B cell (primary cell): Measurements from ENCODE around the gene TELO2. TPM values are rescaled to one million over a fixed set of nuclear protein-coding genes. Genes with fewer than 3 reads are reported as not detected.

ENCODE experiments used
- ATAC-seq: fragments of 200-7000 bp; cut with Tn5 transposase; one replicate; pipeline ENCODE4 v1.10.0; 2021; ENCODE audit warnings: low read depth, mild to moderate bottlenecking, moderate number of reproducible peaks, moderate library complexity
- CTCF ChIA-PET: fragments of 350-600 bp; sonication (Branson Sonifier 250); formaldehyde crosslinking; loops from one replicate; lab custom pipeline; 2021; ENCODE audit warnings: antibody characterized with exemption, inconsistent platforms; lab: Charles Lee
- POLR2A ChIA-PET: fragments of 350-600 bp; sonication (Branson Sonifier 250); formaldehyde crosslinking; loops from one replicate; lab custom pipeline; 2021; ENCODE audit warnings: antibody characterized with exemption; lab: Charles Lee
- DNase-seq: peaks from one replicate; pipeline ENCODE4 v3.0.0; 2013
- H2AFZ ChIP-seq: 2 replicates; pipeline ENCODE4 v1.6.1; 2012; ENCODE audit warnings: mild to moderate bottlenecking, low read depth, low read length; ENCODE audit not compliant: insufficient read depth, poor library complexity, severe bottlenecking
- H3K27ac ChIP-seq, 2 donors: 1 replicate in 1 of 2; 2 replicates in 1 of 2; pipeline ENCODE4 v1.5.1; 2012 to 2013; ENCODE audit warnings: low read length in 2 of 2, mild to moderate bottlenecking in 2 of 2, moderate library complexity in 1 of 2
- H3K27me3 ChIP-seq, 4 experiments: fragments of 200-600 bp in 1 of 4; sonication (generic) in 1 of 4; replicated peaks in 1 of 4; 1 replicate in 2 of 4; 2 replicates in 2 of 4; pipeline versions ENCODE4 v1.6.1 to v1.7.0; 2013 to 2016; ENCODE audit warnings: low read length in 3 of 4, mild to moderate bottlenecking in 2 of 4, mixed read lengths in 1 of 4, moderate library complexity in 1 of 4; ENCODE audit not compliant: insufficient read depth in 4 of 4, control insufficient read depth in 3 of 4; ENCODE audit errors: control extremely low read depth in 1 of 4
- H3K36me3 ChIP-seq, 2 experiments: replicated peaks in 1 of 2; 1 replicate in 1 of 2; 2 replicates in 1 of 2; pipeline versions ENCODE4 v1.6.1 to v1.7.1; 2013; ENCODE audit warnings: low read length in 1 of 2; ENCODE audit not compliant: insufficient read depth in 2 of 2, control insufficient read depth in 1 of 2; ENCODE audit errors: control extremely low read depth in 1 of 2, extremely low read depth in 1 of 2
- H3K4me1 ChIP-seq, 2 donors: fragments of 200-600 bp in 1 of 2; sonication (generic) in 1 of 2; 1 replicate in 1 of 2; 2 replicates in 1 of 2; pipeline versions ENCODE4 v1.5.1 to v1.6.1; 2013 to 2017; ENCODE audit warnings: low read length in 2 of 2; ENCODE audit not compliant: control insufficient read depth in 2 of 2, insufficient read depth in 2 of 2
- H3K4me2 ChIP-seq: replicated peaks from 2 replicates; pipeline ENCODE3; 2012; ENCODE audit warnings: mild to moderate bottlenecking, low read depth, low read length; ENCODE audit not compliant: poor library complexity, severe bottlenecking
- H3K4me3 ChIP-seq, 5 experiments: fragments of 200-600 bp in 1 of 5; sonication (generic) in 1 of 5; 1 replicate in 3 of 5; 2 replicates in 2 of 5; pipeline versions ENCODE4 v1.5.1 to v1.7.0; 2011 to 2016; ENCODE audit warnings: low read length in 4 of 5, mild to moderate bottlenecking in 4 of 5, low read depth in 2 of 5, control low read depth in 1 of 5, moderate library complexity in 1 of 5; ENCODE audit not compliant: insufficient read depth in 1 of 5; ENCODE audit errors: control extremely low read depth in 1 of 5, extremely low read depth in 1 of 5
- H3K79me2 ChIP-seq: fragments of 200-600 bp; sonication (generic); one replicate; pipeline ENCODE4 v1.6.0; 2016; ENCODE audit warnings: low read length; ENCODE audit not compliant: control insufficient read depth, insufficient read depth
- H3K9ac ChIP-seq: fragments of 200-600 bp; sonication (generic); 2 replicates; pipeline ENCODE4 v1.6.1; 2017; ENCODE audit warnings: mild to moderate bottlenecking, low read length, moderate library complexity
- H3K9me3 ChIP-seq, 3 donors: one replicate each; pipeline versions ENCODE4 v1.6.1 to v1.7.1; 2013; ENCODE audit warnings: low read length in 2 of 3; ENCODE audit not compliant: control insufficient read depth in 2 of 3, insufficient read depth in 1 of 3; ENCODE audit errors: control extremely low read depth in 1 of 3
- H4K20me1 ChIP-seq: 2 replicates; pipeline ENCODE4 v1.6.0; 2012; ENCODE audit warnings: mild to moderate bottlenecking, low read length; ENCODE audit not compliant: insufficient read depth, control insufficient read depth, poor library complexity, severe bottlenecking
- H3K27ac Mint-ChIP-seq: one replicate; pipeline ENCODE4 v1.8.0; 2021; ENCODE audit warnings: mixed read lengths
- H3K27me3 Mint-ChIP-seq: one replicate; pipeline ENCODE4 v1.8.0; 2021; ENCODE audit warnings: mixed read lengths
- H3K4me1 Mint-ChIP-seq: one replicate; pipeline ENCODE4 v1.8.0; 2021; ENCODE audit warnings: mixed read lengths
- H3K4me3 Mint-ChIP-seq: one replicate; pipeline ENCODE4 v1.8.0; 2021; ENCODE audit warnings: mixed read lengths
- H3K9me3 Mint-ChIP-seq: one replicate; pipeline ENCODE4 v1.8.0; 2022; ENCODE audit warnings: mixed read lengths; ENCODE audit not compliant: insufficient read depth
- EZH2 ChIP-seq: IDR thresholded peaks from 2 replicates; pipeline ENCODE4 v1.6.1; 2012; ENCODE audit warnings: borderline replicate concordance, low read depth, mild to moderate bottlenecking, moderate library complexity, low read length; ENCODE audit not compliant: insufficient read depth, poor library complexity, severe bottlenecking
- WGBS: methylation state at CpG from one replicate; pipeline ENCODE4 v1.1.5; 2013; ENCODE audit warnings: missing lambda C conversion rate; ENCODE audit not compliant: insufficient coverage; 5-methylcytosine and 5-hydroxymethylcytosine counted together
- intact Hi-C: fragments of 100-400 bp; cut with micrococcal nuclease; formaldehyde crosslinking; loops from one replicate; pipeline ENCODE4 v1.10.0; 2022
- polyA plus RNA-seq: library from polyadenylated mRNA; depleted of rRNA; stranded (reverse); fragments of >200 nt; gene quantifications from 2 replicates; pipeline ENCODE4 v1.2.3, GENCODE V29; 2012
- total RNA-seq, 2 donors: library from RNA; stranded (reverse); fragments of 120-200 nt in 1 of 2; gene quantifications; 1 replicate in 1 of 2; 2 replicates in 1 of 2; pipeline versions ENCODE4 v1.2.3 to v1.2.4, GENCODE V29; 2013 to 2022
- TF ChIP-seq, protein P1 (sequence below): fragments of 200-600 bp; IDR thresholded peaks from one replicate; pipeline ENCODE4 v1.8.0; 2022; ENCODE audit warnings: antibody characterized with exemption, mild to moderate bottlenecking

Gene TELO2
- total and polyA plus RNA-seq, 2 donors (not counting 1 experiment from before 2014, with no cell fraction given): 81.9 to 136 TPM

- WGBS: 97% methylated on average over 30 of the region's 30 CpGs
- no peak overlapping the region for H3K27ac Mint-ChIP-seq
- Histone ChIP-seq H3K36me3 (peaks cover 6 to 60% of the 10 kb centered on the region in 2 experiments), H3K27ac (peak overlapping the region in 1 of 2 donors; percentile 98), H3K9ac (no peak overlapping the region), H4K20me1 (peaks cover 5% of the 10 kb centered on the region), H3K27me3 (no peaks in the 10 kb centered on the region), H3K79me2 (peaks cover 87% of the 10 kb centered on the region), H2AFZ (no peak overlapping the region), H3K9me3 (peaks cover 0 to 3% (median 0%) of the 10 kb centered on the region in 3 donors), H3K4me2 (peak overlapping the region; percentile 51), H3K4me1 (peaks cover 31 to 34% of the 10 kb centered on the region in 2 donors), H3K4me3 (no peak overlapping the region)
- DNase-seq (no peak), ATAC-seq (no peak)
- no peak overlapping the region for H3K4me3 Mint-ChIP-seq
- H3K9me3 Mint-ChIP-seq: no peaks in the 10 kb centered on the region
- POLR2A ChIA-PET: no interaction called here
- CTCF ChIA-PET: no interaction called here
- H3K4me1 Mint-ChIP-seq: peaks cover 28% of the 10 kb centered on the region
- TF ChIP-seq EZH2: no peak
- TF ChIP-seq, protein P1, sequence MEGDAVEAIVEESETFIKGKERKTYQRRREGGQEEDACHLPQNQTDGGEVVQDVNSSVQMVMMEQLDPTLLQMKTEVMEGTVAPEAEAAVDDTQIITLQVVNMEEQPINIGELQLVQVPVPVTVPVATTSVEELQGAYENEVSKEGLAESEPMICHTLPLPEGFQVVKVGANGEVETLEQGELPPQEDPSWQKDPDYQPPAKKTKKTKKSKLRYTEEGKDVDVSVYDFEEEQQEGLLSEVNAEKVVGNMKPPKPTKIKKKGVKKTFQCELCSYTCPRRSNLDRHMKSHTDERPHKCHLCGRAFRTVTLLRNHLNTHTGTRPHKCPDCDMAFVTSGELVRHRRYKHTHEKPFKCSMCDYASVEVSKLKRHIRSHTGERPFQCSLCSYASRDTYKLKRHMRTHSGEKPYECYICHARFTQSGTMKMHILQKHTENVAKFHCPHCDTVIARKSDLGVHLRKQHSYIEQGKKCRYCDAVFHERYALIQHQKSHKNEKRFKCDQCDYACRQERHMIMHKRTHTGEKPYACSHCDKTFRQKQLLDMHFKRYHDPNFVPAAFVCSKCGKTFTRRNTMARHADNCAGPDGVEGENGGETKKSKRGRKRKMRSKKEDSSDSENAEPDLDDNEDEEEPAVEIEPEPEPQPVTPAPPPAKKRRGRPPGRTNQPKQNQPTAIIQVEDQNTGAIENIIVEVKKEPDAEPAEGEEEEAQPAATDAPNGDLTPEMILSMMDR: no peak
- H3K27me3 Mint-ChIP-seq: no peaks in the 10 kb centered on the region
- intact Hi-C loops: no loop called here
These were observed 32.5 kb upstream of the TELO2 start for GRCh38 chr16:1460602-1461138.

- Mint-ChIP-seq H3K27ac (peak overlapping the region; percentile 53), H3K9me3 (no peaks in the 10 kb centered on the region), H3K4me3 (no peak overlapping the region), H3K27me3 (no peaks in the 10 kb centered on the region), H3K4me1 (peaks cover 28% of the 10 kb centered on the region)
- Histone ChIP-seq H3K79me2 (peaks cover 87% of the 10 kb centered on the region), H3K9ac (no peak overlapping the region), H3K9me3 (peaks cover 0 to 3% (median 0%) of the 10 kb centered on the region in 3 donors), H3K36me3 (peaks cover 6 to 55% of the 10 kb centered on the region in 2 experiments), H3K27me3 (no peaks in the 10 kb centered on the region), H3K4me3 (no peak overlapping the region), H4K20me1 (peaks cover 10% of the 10 kb centered on the region), H3K4me1 (peaks cover 31 to 34% of the 10 kb centered on the region in 2 donors), H2AFZ (no peak overlapping the region), H3K4me2 (no peak overlapping the region), H3K27ac (peak overlapping the region in 1 of 2 donors; percentile 50)
- ChIA-PET CTCF (no interaction called here), POLR2A (interaction anchor here (0.5 kb wide), 1 partner anchor 82 kb away, joined by 3 read pairs; no protein-coding TSS in a partner anchor)
- 94% methylated on average over 24 of the region's 24 CpGs for WGBS
- intact Hi-C loops: no loop called here
- TF ChIP-seq EZH2: no peak
- TF ChIP-seq, protein P1: no peak
- no peak for DNase-seq
- ATAC-seq: no peak
These were observed 32.0 kb upstream of the TELO2 start for GRCh38 chr16:1461146-1461545.
